ENCODE data around the gene WDHD1.
"Not testable (repeated sequence)": the region's sequence is repeated elsewhere in the genome, so short reads cannot be mapped to it uniquely, and the experiment has no call there.

Gene WDHD1

GRCh38 chr14:55038708-55039107 lies 11.8 kb upstream of the WDHD1 start:
- TF ChIP-seq, protein P1, sequence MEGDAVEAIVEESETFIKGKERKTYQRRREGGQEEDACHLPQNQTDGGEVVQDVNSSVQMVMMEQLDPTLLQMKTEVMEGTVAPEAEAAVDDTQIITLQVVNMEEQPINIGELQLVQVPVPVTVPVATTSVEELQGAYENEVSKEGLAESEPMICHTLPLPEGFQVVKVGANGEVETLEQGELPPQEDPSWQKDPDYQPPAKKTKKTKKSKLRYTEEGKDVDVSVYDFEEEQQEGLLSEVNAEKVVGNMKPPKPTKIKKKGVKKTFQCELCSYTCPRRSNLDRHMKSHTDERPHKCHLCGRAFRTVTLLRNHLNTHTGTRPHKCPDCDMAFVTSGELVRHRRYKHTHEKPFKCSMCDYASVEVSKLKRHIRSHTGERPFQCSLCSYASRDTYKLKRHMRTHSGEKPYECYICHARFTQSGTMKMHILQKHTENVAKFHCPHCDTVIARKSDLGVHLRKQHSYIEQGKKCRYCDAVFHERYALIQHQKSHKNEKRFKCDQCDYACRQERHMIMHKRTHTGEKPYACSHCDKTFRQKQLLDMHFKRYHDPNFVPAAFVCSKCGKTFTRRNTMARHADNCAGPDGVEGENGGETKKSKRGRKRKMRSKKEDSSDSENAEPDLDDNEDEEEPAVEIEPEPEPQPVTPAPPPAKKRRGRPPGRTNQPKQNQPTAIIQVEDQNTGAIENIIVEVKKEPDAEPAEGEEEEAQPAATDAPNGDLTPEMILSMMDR (conservative IDR thresholded peaks at IDR 0.05): no peak
- H3K27ac ChIP-seq: no peak overlapping the region

GRCh38 chr14:55037995-55038394 lies 11.1 kb upstream of the WDHD1 start:
- H3K27ac ChIP-seq: not testable (repeated sequence)

DNA sequence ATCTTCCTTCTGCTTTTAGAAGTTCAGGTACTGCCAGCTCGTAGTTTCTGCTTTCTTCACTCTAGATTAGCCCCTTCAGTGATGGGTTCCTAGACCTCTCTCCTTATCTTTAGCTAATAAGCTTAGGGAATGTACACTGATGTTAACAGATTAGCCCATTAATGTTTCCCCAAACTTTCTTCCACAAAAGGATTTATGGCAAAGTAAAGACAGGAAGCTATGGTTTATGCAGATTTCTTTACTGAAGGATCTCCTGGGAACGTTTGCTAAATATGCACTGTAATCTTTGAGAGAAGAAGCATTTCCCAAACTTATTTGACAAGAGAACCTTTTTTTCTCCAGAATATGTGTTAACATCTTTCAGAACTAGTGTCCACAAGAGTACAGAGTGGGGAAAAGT lies 4.3 kb upstream of the WDHD1 start:
- TF ChIP-seq, protein P1 (conservative IDR thresholded peaks at IDR 0.05): no peak
- no peak overlapping the region for H3K27ac ChIP-seq

- H3K27ac ChIP-seq: no peak overlapping the region
- TF ChIP-seq, protein P1 (conservative IDR thresholded peaks at IDR 0.05): no peak
Measured at GRCh38 chr14:55028476-55028875, 1.6 kb upstream of the WDHD1 start.

DNA sequence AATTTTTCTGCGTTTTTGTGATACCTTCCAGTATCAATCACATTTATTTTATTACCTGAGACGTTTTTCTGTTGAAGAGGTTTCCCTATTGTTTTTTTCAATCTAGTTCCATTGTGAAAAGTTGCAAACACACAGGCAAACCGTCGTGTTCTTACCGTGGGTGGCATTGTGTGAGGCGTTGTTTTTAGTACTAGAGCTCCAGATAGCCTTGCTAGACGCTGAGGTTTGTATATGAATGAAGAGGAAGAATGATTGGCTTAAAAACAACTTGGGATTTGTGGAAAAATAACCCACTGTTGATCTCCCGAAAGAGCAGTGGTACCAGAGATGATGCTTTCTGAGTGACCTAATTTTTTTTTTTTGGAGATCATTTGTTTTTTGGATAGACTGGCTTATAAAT lies 1.2 kb upstream of the WDHD1 start:
- TF ChIP-seq, protein P1 (conservative IDR thresholded peaks at IDR 0.05): no peak
- peak overlapping the region; percentile 74 for H3K27ac ChIP-seq

DNA sequence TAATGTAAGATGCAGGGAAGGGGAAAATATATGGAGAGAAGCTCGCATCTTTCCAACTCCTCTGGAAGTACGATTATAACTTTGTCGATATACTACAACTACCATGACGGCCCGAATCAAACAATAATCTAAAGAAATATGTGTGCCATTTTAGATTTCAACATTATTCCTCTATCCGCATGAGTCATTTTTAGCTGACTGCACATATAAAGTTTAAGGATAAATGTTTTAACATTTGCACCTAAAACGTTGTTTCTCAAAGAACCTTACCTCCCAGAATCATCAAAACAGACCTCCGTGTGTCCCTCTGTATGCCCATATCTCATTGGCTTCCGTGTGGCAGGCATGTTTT lies 482 bp downstream of the WDHD1 start:
- H3K27ac ChIP-seq: peak overlapping the region; percentile 74
- TF ChIP-seq, protein P1 (conservative IDR thresholded peaks at IDR 0.05): no peak

- H3K27ac ChIP-seq: peak overlapping the region; percentile 74; the same call in 1 of the 2 replicates
- TF ChIP-seq, protein P1 (conservative IDR thresholded peaks at IDR 0.05): no peak
Measured at GRCh38 chr14:55025948-55026347, 951 bp downstream of the WDHD1 start.

- peak overlapping the region; percentile 43 for H3K27ac ChIP-seq
Measured at GRCh38 chr14:55024365-55024764, 2.5 kb downstream of the WDHD1 start.

DNA sequence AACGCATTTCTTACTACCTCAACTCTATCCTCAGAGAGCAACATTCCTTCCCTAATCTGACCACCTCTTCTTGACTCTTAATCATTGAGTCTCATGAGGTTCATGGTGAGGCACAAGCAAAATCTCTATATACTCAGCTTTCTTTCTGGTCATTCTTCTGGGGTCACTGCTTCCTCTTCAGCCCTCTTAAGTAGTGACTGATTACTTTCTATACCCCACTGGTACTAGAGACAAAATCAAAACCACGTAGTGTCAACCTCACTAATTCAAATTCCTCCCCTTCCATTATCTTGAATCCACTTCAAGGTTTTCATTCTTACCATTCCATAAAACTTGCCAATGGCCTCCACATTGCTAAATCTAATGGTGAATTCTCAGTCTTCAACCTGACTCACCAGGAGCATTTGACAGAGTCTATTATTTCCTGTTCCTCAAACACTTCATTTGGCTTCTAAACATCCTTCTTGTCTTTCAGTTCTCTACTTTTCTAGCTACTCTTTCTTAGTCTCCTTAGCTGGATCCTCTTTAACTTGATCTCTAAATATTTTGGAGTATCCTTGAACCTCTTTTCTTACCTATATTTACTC lies 6.8 kb downstream of the WDHD1 start:
- TF ChIP-seq, protein P1 (conservative IDR thresholded peaks at IDR 0.05): no peak
- no peak overlapping the region for H3K27ac ChIP-seq

All from VCaP (cell line).